GM18502 (cell line): ENCODE data around the gene LINGO3.

Experiments
- ATAC-seq: cut with Tn5 transposase; IDR thresholded peaks from one replicate; pipeline ENCODE4 v1.9.1; 2021; ENCODE audit warnings: mild to moderate bottlenecking; ENCODE audit not compliant: unreplicated experiment, poor library complexity

The LINGO3 gene

DNA sequence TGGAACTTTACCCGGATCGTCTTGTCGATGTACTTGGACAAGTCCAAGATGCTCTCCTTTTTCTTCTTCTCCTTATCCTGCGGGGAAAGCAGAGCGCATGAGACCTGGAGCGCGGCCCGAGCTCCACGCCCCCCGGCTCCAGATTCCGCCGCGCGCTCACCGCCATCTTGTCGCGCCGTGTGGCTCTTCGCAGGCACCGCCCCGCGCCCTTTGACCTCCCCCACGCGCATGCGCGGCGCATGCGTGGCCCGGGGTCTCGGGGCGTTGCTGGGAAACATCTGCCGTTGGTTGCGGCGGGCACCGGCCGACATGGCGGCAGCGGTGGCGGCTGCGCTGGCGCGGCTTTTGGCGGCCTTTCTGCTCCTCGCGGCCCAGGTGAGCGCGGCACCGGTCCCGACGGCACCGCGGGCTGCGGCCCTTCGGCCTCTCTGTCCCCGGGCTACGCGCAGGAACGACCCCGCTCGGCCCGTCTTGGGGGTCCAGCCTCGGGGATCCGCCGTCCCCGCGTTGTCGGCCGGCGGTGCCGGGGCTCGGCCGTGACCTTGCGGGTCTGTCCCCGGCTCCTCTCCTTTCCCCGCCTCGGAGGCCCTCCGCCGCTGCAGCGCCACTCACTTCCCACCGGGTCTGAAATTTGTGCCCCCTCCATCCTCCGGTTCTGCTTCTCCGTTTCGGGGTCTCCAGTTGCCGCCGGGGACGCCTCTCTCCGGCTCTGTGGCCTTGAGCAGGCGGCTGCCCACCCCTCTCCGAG lies 20.6 kb upstream of the LINGO3 start, which contains the start of the genes LSM7 and SPPL2B:
LSM7 (minus strand) TSS at position 186 of the 748 bp plus-strand sequence; CDS start at position 166, 20 bp downstream.
SPPL2B (plus strand) TSS at position 284 of the 748 bp plus-strand sequence; CDS start at position 310, 26 bp downstream.
- peak; percentile 75 for ATAC-seq

GRCh38 chr19:2327773-2328400 lies 19.9 kb upstream of the LINGO3 start:
- ATAC-seq, result no peak

DNA sequence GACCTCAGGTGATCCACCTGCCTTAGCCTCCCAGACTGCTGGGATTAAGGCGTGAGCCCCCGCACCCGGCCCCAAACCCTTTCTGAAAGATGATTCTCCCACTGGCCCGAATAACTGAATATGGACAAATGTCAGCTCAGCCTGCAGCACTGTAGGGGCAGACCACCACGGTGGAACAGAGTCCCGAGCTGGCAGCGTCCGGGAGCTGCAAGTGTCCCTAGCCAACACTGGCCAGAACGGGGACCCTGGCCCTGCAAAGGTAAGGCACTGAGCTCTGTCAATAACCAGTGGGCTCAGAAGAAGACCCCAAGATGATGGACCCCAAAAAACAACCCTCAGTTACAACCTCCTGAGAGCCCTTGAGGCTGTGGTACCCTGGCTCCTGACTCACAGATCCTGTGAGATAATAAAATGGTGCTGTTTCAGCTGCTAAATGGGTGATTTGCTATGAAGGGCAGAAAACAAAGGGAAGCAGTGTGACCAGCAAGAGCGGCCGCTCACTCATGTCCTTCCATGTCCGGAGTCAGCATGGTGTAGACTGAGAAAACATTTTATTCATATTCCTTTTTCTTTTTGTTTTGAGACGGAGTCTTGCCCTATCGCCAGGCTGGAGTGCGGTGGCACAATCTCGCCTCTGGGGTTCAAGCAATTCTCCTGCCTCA lies 18.9 kb upstream of the LINGO3 start:
- ATAC-seq, result no peak

DNA sequence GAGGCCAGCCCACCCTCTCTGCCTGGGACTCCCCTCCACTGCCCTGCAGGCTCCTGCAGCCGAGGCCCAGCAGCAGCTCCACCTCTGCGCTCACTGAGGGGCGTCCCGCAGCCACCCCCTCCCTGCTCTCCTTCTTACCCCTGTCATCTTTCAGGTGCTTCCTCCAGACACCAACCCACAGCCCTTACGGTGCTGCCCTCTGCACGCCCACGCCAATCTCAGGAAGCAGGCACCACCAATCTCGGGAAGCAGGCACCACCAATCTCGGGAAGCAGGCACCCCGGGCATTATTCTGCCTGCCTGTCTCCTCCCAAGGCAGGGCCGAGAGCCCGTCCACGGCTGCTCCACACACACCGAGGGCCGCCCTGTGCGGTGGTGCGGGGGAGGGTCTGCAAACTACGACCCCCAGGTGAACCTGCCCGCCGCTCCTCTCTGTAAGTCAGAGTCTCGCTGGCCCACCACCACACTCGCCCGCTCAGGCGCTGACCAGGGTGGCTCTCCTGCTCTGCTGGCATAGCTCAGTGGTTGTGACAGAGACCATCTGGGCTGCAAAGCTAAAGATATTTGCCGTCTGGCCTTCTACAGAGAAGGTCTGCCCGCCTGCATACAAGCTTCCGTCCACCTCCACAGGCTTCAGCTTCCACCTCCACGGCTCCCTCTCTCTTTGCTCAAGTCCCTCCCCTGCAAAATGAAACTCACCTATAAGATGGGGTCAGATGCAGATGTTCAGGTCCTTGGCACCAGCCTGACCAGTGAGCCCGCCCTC lies 17.5 kb upstream of the LINGO3 start:
- ATAC-seq, result no peak

DNA sequence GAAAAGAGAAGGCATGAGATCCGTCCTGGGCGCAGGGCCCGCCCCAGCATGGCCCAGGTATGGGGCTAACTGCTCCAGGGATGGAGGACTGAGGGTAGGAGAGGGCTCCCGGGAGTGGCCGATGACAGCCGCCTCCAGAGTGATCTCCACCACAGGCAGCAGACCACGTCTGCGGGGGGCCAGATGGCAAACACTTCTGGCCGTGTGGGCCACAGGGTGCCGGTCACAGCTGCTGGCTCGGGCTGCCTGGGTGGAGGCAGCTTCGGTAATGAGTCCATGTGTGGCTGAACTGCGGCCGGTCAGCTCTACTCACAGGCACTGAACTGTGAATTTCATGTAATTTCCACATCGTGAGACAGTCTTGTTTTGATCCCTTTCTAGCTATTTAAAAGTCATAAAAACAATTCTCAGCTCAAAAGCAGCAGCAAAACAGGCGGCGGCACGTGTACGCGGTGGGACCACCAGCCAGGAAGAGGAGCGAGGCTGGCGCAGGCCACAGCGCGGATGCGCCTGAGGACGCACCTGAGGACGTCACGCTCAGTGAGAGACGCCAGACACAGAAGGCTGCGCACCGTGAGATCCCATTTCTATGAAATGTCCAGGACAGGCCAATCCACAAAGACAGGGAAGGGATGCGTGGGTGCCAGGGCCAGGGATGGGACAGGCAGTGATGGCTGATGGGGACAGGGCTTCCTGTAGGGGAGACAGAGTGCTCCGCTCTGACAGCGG lies 16.4 kb upstream of the LINGO3 start:
- no peak for ATAC-seq

DNA sequence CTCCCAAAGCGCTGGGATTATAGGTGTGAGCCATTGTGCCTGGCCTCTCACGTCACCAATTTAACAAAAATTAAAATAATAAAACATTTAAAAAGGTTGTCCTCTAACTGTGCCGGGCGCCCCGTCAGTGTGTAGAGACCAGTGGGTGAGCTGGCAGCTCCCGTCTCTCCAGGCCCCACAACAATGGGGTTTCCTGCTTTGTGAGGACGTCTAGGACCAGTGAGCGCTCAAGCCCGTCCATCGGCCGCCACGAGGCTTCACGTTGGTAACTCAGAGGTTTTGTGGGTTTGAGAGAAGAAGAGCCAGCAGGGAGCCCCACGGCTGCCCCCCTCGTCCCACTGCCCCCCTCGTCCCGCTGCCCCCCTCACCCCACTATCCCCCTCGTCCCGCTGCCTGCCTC lies 15.8 kb upstream of the LINGO3 start:
- no peak for ATAC-seq

GRCh38 chr19:2321565-2322283 lies 13.8 kb upstream of the LINGO3 start:
- no peak for ATAC-seq

DNA sequence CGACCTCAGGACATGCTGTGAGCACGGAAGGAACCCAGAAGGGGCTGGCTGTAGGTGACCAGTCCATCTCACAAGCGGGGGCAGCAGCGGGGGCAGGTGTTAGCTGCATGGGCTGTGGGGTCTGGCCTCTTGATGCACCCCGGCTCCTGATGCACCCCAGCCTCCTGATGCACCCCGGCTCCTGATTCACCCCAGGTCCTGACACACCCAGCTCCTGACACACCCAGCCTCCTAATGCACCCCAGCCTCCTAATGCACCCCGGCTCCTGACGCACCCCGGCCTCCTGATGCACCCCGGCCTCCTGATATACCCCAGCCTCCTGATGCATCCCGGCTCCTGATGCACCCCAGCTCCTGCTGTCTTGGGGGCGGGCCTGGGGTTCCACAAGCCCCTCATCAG lies 13.0 kb upstream of the LINGO3 start:
- ATAC-seq, result no peak

- no peak for ATAC-seq
These were observed 12.1 kb upstream of the LINGO3 start for GRCh38 chr19:2320049-2320448.

DNA sequence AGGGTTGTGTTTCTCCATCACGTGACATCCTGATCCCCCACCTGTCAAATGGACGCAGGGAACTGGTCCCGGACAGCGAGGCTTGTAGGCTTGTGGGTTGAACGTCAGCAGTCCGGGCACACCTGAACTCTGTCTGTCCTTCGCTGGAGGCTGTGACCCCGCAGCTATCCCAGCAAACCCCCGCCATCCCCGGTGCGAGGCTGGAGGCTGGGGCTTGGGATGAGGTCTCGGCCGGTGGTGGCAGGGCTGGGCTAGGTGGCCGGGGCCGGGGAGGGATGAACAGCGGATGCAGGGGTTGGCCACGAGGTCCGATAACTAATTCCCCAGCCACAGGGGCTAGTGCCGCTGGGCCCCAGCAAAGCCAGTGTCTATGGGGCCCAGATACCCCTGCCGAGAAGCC lies 11.6 kb upstream of the LINGO3 start:
- no peak for ATAC-seq

DNA sequence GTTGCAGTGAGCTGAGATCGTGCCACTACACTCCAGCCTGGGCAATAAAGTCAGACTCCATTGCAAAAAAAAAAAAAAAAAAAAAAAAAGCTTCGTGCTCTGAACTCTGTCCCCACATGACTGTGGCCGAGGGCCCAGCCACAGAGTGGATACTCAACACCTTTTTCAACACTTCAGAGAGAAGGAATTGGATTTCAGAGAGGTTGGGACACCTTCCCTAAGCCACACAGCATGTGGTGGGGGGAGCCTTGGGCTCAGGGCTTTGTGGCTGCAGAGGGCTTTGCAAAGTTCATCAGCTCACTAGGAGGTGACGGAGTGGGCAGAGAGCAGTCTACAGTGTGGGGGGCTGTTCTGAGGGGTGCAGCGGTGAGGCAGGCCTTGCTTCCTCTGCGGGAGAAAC lies 11.0 kb upstream of the LINGO3 start:
- no peak for ATAC-seq

DNA sequence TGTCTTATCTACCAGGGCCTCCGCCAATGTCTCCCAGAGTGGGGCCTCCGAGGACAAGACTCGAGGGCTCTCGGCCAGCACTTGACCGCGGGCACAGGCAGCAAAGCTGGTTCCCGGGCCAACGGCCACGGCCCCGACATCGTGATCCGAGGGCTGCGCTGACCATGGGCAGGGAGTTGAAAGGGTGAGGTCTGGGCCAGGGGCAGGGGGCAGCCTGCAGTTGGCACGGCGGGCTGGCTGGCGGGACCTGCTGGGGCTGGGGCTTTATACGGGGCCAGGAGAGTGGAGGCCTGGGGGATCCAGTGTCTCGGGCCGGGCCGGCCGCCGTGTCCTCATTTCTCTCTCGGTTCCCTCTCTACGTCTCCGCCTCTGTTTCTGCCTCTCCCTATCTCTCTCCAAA lies 9.8 kb upstream of the LINGO3 start:
- ATAC-seq, result no peak

GRCh38 chr19:2317300-2317699 lies 9.3 kb upstream of the LINGO3 start:
- ATAC-seq, result no peak

DNA sequence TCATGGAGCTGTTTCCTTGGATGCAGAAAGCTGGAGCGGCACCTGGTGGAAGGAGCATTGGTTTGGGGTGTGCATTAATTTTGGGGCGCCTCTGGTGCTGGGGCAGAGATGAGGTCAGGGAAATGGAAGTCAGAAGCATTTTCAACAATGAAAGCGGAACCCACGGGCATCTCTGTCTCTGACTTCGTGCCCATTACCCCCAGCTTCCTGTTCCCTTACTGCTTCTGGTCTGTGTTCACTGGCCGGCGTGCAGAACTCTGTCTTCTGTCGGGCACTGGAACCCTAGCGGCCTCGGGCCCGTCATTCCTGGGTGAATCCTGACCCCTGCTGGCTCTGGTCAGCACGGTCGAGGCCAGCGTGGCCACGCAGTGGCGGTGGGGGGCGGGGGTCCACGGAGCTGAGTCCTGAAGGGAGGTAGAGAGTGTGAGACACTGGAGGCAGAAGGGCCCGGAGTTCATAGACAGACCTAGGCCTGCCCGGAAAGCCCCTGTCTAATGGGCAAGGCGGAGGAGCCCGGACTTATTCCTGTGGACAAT lies 7.9 kb upstream of the LINGO3 start:
- no peak for ATAC-seq

DNA sequence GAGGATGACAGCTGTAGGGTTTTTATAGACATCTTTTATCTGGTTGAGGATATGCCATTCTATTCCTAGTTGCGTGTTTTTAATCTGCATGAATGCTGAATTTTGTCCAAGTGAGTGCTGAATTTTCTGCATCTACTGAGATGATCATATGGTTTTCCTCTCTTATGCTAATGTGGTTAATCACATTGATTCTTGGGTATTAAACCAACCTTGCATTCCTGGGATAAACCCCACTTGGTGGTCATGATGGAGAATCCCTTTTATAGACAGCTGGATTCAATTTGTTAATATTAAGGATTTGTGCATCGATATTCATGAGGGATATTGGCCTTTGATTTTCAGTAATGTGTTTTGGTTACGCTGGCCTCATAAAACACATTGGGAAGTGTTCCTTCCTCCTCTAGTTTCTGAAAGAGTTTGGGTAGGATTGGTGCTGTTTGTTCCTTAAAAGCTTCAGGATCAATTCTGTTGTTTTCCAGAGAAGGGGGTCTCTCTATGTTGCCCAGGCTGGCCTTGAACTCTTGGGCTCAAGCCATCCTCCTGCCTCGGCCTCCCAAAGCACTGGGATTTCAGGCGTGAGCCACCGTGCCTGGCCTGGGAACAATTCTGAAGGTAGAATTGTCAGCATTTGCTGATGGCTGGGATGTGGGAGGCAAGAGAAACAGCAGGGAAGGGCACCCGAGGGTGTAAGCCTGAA lies 7.3 kb upstream of the LINGO3 start:
- ATAC-seq, result no peak

DNA sequence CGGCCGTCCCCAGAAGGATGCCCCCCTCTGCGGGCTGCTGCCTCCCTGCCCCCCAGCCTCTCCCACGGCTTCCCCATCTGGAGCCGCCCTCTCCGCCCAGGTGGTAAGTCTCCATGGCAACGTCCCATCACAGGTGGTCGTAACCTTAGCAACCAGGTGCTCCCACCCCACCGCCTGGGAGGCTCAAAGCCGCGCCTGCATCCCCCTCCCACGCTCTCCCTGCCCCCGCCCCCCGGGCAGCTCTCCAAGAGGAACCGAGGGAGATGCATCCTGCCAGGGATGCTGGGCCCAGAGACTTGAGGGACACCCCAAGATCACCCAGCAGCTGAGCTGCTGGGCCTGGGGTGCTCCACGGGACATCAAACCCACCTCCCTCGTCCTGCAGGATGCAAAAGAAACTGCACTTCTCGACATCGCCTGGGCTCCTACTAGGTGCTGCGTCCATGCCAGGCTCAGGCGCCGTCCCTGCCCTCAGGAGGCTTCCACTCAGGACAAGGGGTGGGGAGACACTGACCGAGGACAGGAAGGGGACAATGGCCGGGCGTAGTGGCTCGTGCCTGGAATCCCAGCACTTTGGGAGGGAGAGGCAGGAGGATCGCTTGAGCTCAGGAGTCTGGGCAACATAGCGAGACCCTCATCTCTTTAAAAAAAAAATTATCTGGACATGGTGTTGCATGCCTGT lies 5.0 kb upstream of the LINGO3 start:
- no peak for ATAC-seq

- ATAC-seq, result no peak
These were observed 3.1 kb upstream of the LINGO3 start for GRCh38 chr19:2311093-2311492.
